H1 (cell line): ENCODE results near the gene TCHP.

Source experiments
- EGR1 ChIP-seq: IDR thresholded peaks from 2 replicates; pipeline ENCODE4 v1.6.1; 2011; ENCODE audit warnings: low read depth, low read length, borderline replicate concordance
- GTF2F1 ChIP-seq: IDR thresholded peaks from 2 replicates; pipeline ENCODE4 v1.6.1; 2012; ENCODE audit warnings: low read depth, low read length, improper control_type of control experiment, borderline replicate concordance
- SP2 ChIP-seq: IDR thresholded peaks from 2 replicates; pipeline ENCODE4 v1.6.1; 2012; ENCODE audit warnings: mild to moderate bottlenecking, low read length, inconsistent platforms
- TF ChIP-seq, protein P1 (sequence below), 3 experiments: IDR thresholded peaks; 1 replicate in 2 of 3; 2 replicates in 1 of 3; pipeline versions ENCODE4 v1.5.1 to v1.6.1; 2011; ENCODE audit warnings: low read length in 3 of 3, mild to moderate bottlenecking in 3 of 3, inconsistent platforms in 2 of 3, low read depth in 1 of 3, moderate library complexity in 1 of 3; ENCODE audit not compliant: insufficient read depth in 1 of 3; ENCODE audit errors: control extremely low read depth in 1 of 3

DNA sequence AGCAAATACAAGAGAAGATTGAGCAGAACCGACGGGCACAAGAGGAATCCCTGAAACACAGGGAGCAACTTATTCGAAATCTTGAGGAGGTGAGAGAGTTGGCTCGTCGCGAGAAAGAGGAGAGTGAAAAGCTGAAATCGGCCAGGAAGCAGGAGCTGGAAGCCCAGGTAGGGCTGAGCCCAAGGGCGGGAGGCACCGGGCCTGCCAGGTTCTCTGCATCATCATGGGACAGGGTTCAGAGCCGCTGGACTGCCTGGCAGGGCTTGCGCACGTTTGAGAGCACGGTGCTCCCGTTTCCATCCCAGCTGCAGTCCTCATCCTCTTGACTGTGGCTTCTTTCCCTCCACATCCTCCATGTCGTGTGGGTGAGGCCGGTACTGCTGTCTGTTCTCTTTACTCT lies 14.4 kb downstream of the TCHP start:
- TF ChIP-seq SP2 (no peak), EGR1 (no peak), GTF2F1 (no peak)
- TF ChIP-seq, protein P1, sequence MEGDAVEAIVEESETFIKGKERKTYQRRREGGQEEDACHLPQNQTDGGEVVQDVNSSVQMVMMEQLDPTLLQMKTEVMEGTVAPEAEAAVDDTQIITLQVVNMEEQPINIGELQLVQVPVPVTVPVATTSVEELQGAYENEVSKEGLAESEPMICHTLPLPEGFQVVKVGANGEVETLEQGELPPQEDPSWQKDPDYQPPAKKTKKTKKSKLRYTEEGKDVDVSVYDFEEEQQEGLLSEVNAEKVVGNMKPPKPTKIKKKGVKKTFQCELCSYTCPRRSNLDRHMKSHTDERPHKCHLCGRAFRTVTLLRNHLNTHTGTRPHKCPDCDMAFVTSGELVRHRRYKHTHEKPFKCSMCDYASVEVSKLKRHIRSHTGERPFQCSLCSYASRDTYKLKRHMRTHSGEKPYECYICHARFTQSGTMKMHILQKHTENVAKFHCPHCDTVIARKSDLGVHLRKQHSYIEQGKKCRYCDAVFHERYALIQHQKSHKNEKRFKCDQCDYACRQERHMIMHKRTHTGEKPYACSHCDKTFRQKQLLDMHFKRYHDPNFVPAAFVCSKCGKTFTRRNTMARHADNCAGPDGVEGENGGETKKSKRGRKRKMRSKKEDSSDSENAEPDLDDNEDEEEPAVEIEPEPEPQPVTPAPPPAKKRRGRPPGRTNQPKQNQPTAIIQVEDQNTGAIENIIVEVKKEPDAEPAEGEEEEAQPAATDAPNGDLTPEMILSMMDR (IDR thresholded peaks at IDR 0.05; ENCODE audit: control extremely low read depth in 1 of 3, insufficient read depth in 1 of 3, low read depth in 1 of 3, low read length in 3 of 3) = no peak
